ENCODE results near the gene ZNF436. TPM values are rescaled to one million over a fixed set of nuclear protein-coding genes. Genes with fewer than 3 reads are reported as not detected.

The ZNF436 gene
- 1 to 10 TPM; 8.5 to 8.9 TPM for total RNA-seq
- polyA plus RNA-seq = 1 to 10 TPM; 1.8 to 3.9 (median 2.0) TPM
- total RNA-seq = 11.8 to 35.0 (median 16.8) reads per million in 6 experiments

DNA sequence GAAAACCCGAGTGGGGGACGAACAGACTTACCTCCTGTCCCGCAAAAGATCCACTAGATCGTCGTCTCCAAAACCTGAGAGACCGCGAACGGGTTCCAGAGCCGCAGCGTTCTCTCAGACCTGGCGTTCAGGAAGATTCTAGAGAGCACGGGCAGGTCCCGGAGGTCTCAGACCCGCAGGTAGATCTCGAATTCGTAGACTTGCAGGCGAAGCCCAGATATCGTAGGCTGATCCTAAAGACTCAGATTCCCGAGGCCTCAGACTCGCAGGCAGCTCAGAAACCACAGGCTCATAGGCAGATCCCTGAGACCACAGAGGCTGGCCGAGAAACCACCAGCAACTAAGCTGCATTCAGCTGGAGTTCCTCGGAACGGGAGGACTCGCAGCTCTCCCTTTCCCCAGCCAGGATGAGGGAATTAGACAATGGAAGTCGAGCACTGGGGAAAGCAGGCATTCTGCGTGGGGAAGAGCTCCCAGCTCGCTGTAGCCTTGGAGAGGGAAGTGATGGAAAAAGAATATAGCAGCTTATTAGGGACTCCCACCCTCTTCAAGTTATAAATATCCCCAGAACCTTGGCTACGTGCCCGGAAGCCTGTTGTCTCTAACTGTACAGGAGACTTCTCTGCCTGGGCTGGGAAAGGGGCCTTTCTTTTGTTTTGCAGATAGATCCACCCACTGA is at the start of gene ZNF436:
ZNF436 (minus strand) TSS at position 502 of the 679 bp plus-strand sequence. CDS start 1,831 bp downstream, outside the sequence.
- H3K27me3 Mint-ChIP-seq = no peaks in the 10 kb centered on the region
- ATAC-seq = no peak
- H3K9me3 Mint-ChIP-seq = peaks cover 0 to 4% (median 0%) of the 10 kb centered on the region in 9 donors
- DNase-seq = peak; percentile 26 to 77 (median 52)
- H3K4me3 Mint-ChIP-seq = peak within 1 kb of the TSS; percentile 97 to 100 (median 99)
- POLR2A ChIA-PET = interaction anchor here (0.6 to 5.0 kb wide), 3 partner anchors 24 to 296 kb away, joined by 4 to 86 read pairs (median 5); partner anchors contain the start of genes ASAP3 and HNRNPR
- H3K4me1 Mint-ChIP-seq = peaks cover 23 to 46% (median 40%) of the 10 kb centered on the region in 4 donors
- peak within 1 kb of the TSS; percentile 82 to 99 (median 98) for H3K27ac Mint-ChIP-seq
- H3K36me3 Mint-ChIP-seq = peaks cover 0 to 12% (median 11%) of the 10 kb centered on the region in 3 donors

DNA sequence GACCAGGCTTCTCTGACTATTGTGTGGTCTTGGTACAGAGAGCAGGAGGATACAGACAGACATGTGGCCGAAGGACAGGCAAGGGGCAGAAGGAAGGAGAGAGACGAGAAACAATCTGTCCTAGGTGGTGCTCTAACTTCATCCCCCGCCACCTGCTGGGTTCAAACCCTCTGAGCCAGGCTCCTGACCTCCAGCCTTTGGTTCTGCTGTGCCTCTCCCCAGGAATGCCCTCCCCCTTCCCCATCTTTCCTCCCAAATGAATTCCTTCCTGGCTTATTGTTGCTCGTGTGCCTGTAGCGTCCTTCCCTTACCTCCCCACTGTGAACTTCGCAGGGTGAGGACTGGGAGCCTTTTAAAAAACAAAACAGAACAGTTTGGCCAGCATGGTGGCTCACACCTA is 49.5 kb upstream of the ZNF436 start:
- Mint-ChIP-seq H3K9me3 (no peaks in the 10 kb centered on the region), H3K27me3 (peaks cover 0 to 2% (median 0%) of the 10 kb centered on the region in 5 donors), H3K4me3 (no peak overlapping the region), H3K27ac (peak overlapping the region in 3 of 10 donors; percentile 56 to 78 (median 62)), H3K4me1 (peaks cover 23 to 38% (median 30%) of the 10 kb centered on the region in 4 donors), H3K36me3 (peaks cover 0 to 31% (median 3%) of the 10 kb centered on the region in 3 donors)
- POLR2A ChIA-PET = no interaction called here
- no peak for ATAC-seq
- no peak for DNase-seq

DNA sequence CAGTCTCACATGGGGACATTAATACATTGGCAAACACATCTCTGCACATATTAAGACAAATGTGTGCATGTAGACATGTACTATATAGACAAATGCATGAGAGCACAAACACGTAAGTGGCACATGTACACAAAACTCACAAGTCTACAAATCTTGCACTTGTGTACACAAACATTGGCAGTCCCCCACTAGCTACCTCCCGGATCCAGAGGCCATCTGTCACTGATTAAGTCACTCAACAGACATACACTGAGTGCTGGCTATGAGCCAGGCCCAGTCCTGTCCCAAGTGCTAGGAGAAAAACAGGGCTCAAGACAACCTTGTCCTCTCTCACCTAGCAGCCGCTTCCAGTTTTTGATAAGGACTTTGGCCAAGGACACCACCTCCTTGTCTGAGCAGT is 47.9 kb upstream of the ZNF436 start:
- no peak for DNase-seq
- H3K27ac Mint-ChIP-seq = no peak overlapping the region

DNA sequence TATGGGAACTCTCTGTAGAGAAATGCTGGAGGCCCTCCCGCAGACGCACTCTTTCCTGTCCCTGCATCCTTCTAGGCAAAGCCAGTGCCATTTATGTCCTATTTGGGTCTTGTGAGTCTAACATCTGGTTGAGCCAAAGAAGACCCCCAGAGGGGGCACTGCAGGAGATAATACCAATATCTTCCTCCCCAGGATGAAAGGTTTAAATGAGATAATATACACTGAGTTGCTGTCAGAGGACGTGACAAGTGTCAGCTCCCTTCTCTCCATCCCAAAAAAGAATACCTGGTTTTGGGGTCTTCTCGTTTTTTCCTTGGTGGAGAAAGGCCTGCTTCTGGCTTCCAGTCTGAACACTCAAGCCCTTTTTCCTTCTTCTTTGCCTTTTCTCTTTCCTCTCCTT is 47.3 kb upstream of the ZNF436 start:
- H3K27ac Mint-ChIP-seq = peak overlapping the region in 3 of 10 donors; percentile 9 to 19 (median 15)
- DNase-seq = no peak
- H3K4me1 Mint-ChIP-seq = peaks cover 7 to 20% (median 9%) of the 10 kb centered on the region in 4 donors
- ATAC-seq = no peak
- peaks cover 0 to 36% (median 3%) of the 10 kb centered on the region in 3 donors for H3K36me3 Mint-ChIP-seq
- no peaks in the 10 kb centered on the region for H3K9me3 Mint-ChIP-seq
- H3K27me3 Mint-ChIP-seq = no peaks in the 10 kb centered on the region
- H3K4me3 Mint-ChIP-seq = no peak overlapping the region
- POLR2A ChIA-PET = no interaction called here

More for the DNA sequence above, 47.9 kb upstream of the ZNF436 start:
- H3K4me3 Mint-ChIP-seq = no peak overlapping the region
- peaks cover 0 to 34% (median 3%) of the 10 kb centered on the region in 3 donors for H3K36me3 Mint-ChIP-seq
- H3K9me3 Mint-ChIP-seq = no peaks in the 10 kb centered on the region
- POLR2A ChIA-PET = no interaction called here
- no peak for ATAC-seq
- H3K27me3 Mint-ChIP-seq = no peaks in the 10 kb centered on the region
- H3K4me1 Mint-ChIP-seq = peaks cover 13 to 26% (median 16%) of the 10 kb centered on the region in 4 donors

DNA sequence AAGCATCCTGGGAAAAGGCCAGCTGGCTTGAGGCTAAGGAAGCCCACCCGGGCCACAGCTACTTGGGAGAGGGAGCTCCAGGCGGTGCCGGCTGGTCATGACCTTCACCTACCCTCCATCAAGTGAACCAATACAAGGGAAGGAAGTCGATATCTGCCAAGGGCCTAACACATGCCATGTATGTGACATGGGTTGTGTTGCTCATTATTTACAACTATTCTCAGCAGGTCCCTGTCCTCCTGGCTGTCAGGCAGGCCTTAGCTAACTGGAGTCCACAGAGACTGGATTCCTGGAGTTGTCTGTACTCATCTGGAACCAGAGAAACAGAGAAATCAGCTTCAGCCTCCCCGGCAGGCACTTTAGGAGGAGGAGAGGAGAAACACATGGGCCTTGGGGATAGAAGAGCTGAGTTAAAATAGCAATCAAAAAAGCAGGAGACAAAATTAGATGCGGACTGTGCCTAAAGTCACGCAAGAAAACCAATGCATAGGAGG is 39.2 kb upstream of the ZNF436 start:
- no peaks in the 10 kb centered on the region for H3K27me3 Mint-ChIP-seq
- no peak overlapping the region for H3K27ac Mint-ChIP-seq
- POLR2A ChIA-PET = interaction anchor here (0.6 kb wide), 1 partner anchor 217 kb away, joined by 3 read pairs; no protein-coding TSS in a partner anchor
- H3K4me1 Mint-ChIP-seq = peaks cover 6 to 8% (median 7%) of the 10 kb centered on the region in 4 donors
- ATAC-seq = no peak
- no peak for DNase-seq
- H3K9me3 Mint-ChIP-seq = no peaks in the 10 kb centered on the region
- peaks cover 0 to 19% (median 2%) of the 10 kb centered on the region in 3 donors for H3K36me3 Mint-ChIP-seq
- H3K4me3 Mint-ChIP-seq = no peak overlapping the region

DNA sequence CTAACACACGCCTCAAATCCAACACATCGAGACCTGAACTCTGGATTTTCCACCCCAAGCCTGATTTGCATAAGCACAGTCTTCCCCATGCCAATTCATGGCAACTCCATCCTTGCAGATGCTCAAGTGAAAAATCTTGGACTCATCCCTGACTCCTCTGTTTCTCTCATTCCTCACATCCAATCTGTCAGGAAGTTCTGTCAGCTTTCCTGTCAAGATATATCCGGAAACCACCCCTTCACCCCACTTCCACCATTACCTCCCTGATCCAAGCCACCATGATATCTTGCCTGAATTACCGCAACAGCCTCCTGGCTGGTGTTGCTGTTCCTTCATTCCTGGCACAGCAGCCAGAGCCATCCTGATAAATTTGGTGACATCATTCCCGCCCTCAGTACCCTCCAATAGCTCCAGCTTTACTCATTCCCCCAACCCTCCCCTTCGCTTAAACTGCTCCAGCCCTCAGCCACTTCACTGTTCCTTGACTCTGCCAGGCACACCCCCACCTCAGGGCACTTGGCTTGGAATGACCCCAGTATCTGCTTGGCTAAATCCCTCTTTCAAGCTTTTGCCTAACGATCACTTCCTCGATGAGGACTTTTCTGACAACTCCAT is 37.5 kb upstream of the ZNF436 start:
- H3K27me3 Mint-ChIP-seq = no peaks in the 10 kb centered on the region
- POLR2A ChIA-PET = no interaction called here
- DNase-seq (no peak), ATAC-seq (no peak)
- peaks cover 0 to 20% (median 2%) of the 10 kb centered on the region in 3 donors for H3K36me3 Mint-ChIP-seq
- no peak overlapping the region for H3K27ac Mint-ChIP-seq
- H3K9me3 Mint-ChIP-seq = no peaks in the 10 kb centered on the region
- H3K4me1 Mint-ChIP-seq = peaks cover 10 to 12% (median 11%) of the 10 kb centered on the region in 4 donors
- H3K4me3 Mint-ChIP-seq = no peak overlapping the region

DNA sequence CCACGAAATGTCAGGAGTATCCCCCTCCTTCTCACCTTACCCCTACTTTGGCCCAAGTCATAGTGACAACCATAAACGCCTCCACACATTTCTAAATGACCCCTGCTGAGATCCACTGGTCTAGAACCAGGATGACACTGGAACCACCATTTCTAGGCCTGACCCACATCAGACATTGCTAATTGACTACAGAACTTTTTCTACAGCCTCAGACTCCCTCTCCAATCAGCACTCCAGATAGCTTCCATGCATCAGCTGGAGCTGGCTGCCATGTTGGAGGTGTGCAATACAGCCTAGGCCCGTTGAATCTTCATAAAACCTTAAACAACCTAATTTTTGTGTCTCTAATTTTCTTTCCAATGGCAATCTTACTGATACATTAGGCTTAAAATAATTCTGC is 36.3 kb upstream of the ZNF436 start:
- Mint-ChIP-seq H3K27ac (no peak overlapping the region), H3K4me3 (no peak overlapping the region), H3K36me3 (peaks cover 0 to 19% (median 2%) of the 10 kb centered on the region in 3 donors), H3K9me3 (no peaks in the 10 kb centered on the region), H3K4me1 (peaks cover 10 to 12% (median 11%) of the 10 kb centered on the region in 4 donors), H3K27me3 (no peaks in the 10 kb centered on the region)
- POLR2A ChIA-PET = interaction anchor here (1.0 to 1.6 kb wide), 2 partner anchors 16 to 62 kb away, joined by 3 to 6 read pairs; partner anchors contain the start of gene HNRNPR
- ATAC-seq (no peak), DNase-seq (no peak)

DNA sequence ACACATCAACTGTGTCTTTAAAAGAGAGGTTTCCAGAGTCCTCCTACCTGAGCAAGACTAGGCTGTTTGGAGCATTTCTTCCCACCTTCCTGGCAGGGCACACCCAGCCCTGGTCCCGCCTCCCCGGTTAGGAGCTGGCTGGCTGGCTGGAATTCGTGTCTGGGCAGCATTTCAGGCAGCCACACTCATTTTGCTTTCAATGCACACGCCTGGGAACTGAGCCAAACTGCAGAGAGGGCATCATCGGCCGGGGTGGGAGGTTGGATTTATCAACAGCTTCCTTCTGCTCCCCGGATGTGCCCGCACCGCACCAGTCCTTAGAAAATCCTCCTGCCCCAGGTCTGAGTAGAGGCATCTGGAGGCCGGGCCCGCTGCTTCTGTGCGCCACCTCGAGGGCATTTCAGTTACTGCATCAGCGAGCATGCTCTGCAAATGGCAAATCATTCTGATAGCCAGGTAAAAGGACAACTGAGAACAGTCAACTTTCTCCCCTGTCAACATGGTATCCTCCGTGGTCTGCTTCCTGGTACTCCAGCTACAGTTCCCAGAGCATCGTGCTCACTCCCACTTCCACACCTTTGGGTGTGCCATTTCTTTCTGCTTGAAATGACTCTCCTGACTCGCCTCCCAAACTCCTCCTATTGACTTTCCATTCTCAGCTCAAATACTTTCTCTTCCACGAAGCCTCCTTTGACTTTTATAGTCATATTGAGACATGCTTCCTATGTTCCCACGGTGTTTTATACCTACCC is 34.3 kb upstream of the ZNF436 start:
- POLR2A ChIA-PET = interaction anchor here (1.1 to 1.5 kb wide), 3 partner anchors 9 to 60 kb away, joined by 3 to 5 read pairs (median 3); partner anchors contain the start of gene HNRNPR
- peaks cover 0 to 13% (median 2%) of the 10 kb centered on the region in 3 donors for H3K36me3 Mint-ChIP-seq
- no peak overlapping the region for H3K4me3 Mint-ChIP-seq
- no peaks in the 10 kb centered on the region for H3K27me3 Mint-ChIP-seq
- no peaks in the 10 kb centered on the region for H3K9me3 Mint-ChIP-seq
- H3K4me1 Mint-ChIP-seq = peaks cover 9 to 12% (median 10%) of the 10 kb centered on the region in 4 donors
- H3K27ac Mint-ChIP-seq = peak overlapping the region in 5 of 10 donors; percentile 11 to 72 (median 16)
- ATAC-seq (peak; percentile 97 to 98), DNase-seq (peak; percentile 64 to 86 (median 78))

DNA sequence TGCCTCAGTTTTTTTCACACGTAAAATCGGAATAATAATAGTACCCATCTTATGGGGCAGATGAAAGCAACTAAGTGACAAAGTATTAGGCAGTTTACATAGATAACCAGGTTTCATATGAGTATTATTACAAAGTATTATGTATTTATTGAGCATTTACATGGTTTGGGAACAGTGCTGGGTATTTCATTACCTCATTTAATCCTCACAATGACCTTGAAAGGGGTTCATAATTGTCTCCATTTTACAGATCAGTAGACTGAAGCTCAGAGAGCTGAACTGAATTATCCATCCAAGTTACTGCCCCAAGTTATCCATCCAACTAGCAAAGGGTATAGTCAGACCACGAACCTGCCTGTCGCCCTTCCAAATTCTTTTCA is 33.7 kb upstream of the ZNF436 start:
- Mint-ChIP-seq H3K27ac (peak overlapping the region in 1 of 10 donors; percentile 24), H3K36me3 (peaks cover 0 to 13% (median 2%) of the 10 kb centered on the region in 3 donors), H3K4me3 (no peak overlapping the region), H3K4me1 (peaks cover 9 to 12% (median 10%) of the 10 kb centered on the region in 4 donors), H3K27me3 (no peaks in the 10 kb centered on the region), H3K9me3 (no peaks in the 10 kb centered on the region)
- POLR2A ChIA-PET = interaction anchor here (1.1 to 1.5 kb wide), 3 partner anchors 9 to 59 kb away, joined by 3 to 5 read pairs (median 3); partner anchors contain the start of gene HNRNPR
- ATAC-seq (no peak), DNase-seq (no peak)

DNA sequence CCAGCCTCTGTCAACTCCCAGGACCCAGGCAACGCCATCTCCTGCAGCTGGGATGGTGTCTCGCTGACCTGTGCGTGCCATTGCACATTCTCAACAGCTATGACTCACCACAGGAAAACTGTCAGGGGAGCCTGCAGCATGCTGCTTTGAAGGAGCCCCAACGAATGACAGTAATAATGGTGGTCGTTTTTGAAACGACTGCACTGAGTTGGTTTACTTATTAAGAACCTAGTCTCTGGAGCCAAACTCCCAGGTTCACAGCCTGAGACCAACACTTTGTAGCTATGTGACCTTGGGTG is 33.4 kb upstream of the ZNF436 start:
- Mint-ChIP-seq H3K4me1 (peaks cover 9 to 12% (median 10%) of the 10 kb centered on the region in 4 donors), H3K27ac (no peak overlapping the region), H3K36me3 (peaks cover 0 to 15% (median 2%) of the 10 kb centered on the region in 3 donors), H3K27me3 (no peaks in the 10 kb centered on the region), H3K4me3 (no peak overlapping the region), H3K9me3 (no peaks in the 10 kb centered on the region)
- ATAC-seq (no peak), DNase-seq (no peak)
- POLR2A ChIA-PET = interaction anchor here (1.1 to 1.5 kb wide), 2 partner anchors 10 to 19 kb away, joined by 3 read pairs; no protein-coding TSS in a partner anchor

DNA sequence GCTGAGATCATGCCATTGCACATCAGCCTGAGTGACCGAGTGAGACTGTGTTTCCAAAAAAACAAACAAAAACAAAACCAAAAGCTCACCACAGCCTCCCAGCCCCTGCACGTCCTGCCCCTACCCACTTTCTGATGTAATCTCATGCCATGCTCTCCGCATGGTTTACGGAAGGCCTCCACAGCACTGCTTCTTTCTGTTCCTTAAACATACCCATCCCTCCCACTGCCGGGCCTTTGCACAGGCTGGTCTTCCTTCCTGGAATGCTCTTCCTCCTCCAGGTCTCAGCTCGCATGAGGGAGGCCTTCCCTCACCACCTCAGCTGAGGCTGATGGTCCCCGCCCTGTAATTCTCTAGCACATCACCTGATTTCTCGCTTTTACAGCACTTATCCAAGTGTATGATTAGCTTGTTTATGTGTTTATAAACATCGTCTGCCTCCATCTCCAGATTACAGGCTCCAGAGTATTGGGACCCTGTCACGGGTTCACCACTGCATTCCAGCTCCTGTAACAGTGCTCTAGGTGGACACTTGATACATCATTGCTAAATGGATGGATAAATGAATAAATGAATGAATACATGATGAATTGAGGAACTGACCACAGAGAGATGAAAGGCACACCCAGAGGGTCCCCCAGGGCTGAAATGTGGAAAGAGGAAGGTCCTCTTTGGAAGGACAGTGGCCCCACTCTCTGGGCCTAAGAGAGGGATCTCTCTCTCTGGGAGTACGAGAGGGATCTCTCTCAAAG is 32.8 kb upstream of the ZNF436 start:
- peaks cover 0 to 20% (median 2%) of the 10 kb centered on the region in 3 donors for H3K36me3 Mint-ChIP-seq
- DNase-seq (no peak), ATAC-seq (no peak)
- POLR2A ChIA-PET = interaction anchor here (0.6 to 1.5 kb wide), 2 partner anchors 10 to 52 kb away, joined by 3 to 4 read pairs; no protein-coding TSS in a partner anchor
- H3K4me3 Mint-ChIP-seq = no peak overlapping the region
- H3K27ac Mint-ChIP-seq = peak overlapping the region in 1 of 10 donors; percentile 21
- no peaks in the 10 kb centered on the region for H3K9me3 Mint-ChIP-seq
- H3K4me1 Mint-ChIP-seq = peaks cover 9 to 12% (median 10%) of the 10 kb centered on the region in 4 donors
- no peaks in the 10 kb centered on the region for H3K27me3 Mint-ChIP-seq
